HG03354 (cell line): ENCODE measurements around the gene CS.

Experiments used
- ATAC-seq: cut with Tn5 transposase; IDR thresholded peaks from one replicate; pipeline ENCODE4 v1.9.1; 2021; ENCODE audit warnings: mild to moderate bottlenecking; ENCODE audit not compliant: unreplicated experiment, poor library complexity, severe bottlenecking

The CS gene

DNA sequence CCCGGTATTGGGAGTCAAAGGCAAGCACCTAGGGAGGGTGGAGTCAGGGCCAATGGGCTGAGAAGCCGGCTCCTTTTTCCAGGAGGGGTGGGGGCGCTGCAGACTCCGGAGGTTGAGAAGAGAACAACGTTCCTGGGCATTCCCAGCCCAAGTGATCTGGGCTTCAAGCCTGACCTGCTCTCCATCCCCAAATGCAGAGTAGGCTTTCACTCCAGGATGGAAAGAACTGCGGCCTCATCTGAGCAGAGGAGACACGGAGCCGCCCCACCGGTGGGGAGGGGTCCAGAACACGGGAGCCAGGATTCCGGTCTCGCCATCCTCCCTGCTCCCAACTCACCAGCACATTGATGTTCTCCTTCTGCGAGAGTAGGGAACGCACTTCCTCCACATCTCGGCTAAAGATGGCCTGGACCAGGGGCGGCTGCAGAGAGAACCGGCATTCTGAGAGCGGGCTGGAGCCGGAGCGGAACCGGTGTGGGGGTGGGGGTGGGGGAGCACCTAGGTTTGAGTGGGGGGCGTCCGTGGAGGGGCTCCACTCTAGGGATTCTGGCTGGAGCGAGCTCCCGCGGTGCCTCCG lies 42.6 kb downstream of the CS start:
- no peak for ATAC-seq

DNA sequence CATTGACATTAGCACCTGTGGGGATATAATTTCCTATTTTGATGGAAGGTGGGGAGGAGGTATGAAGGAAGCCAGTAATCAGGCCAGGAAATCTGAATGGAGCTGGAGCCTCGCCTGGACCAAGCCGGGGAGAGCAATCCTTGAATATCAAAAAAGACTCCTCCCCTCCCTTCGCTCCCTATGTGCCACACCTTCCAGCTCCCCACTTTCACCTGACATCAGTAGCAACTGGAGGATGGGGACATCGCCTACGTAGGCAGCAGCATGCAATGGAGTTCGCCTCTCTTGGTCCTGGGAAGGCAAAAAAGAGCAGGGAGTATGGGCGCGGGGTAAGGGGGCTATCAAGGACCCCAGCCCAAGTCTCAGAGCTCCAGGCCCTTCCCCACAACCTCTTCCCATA lies 43.1 kb downstream of the CS start:
- no peak for ATAC-seq

DNA sequence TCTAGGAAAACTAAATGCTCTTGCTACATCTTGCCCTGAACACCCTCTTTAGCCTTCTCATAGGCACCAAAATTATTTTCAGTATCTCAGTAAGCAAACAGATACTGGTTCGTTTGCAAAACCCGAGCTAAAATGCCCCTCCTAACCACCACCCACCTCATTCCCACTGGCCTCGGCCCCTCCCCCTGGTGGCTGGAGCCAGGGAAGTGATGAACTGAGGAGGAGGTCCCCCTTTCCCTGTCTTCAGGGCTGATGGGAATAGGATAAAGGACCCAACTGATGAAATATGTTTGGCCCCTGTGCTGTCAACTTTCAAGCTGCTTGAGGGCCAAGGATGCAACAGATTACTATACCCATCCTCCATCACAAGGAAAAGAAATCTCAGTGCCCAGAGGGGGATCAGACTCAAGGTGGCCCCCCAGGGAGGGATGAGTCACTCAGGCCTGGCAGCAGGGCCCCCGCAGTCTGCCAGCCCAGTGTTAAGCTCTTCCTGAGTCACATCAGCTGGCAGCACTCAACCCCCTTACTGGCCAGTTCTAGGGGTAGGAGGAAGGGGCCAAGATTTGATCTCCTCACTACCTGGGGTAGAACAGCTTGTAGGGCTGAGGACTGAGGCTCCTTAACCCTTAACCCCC lies 43.7 kb downstream of the CS start:
- ATAC-seq: no peak

DNA sequence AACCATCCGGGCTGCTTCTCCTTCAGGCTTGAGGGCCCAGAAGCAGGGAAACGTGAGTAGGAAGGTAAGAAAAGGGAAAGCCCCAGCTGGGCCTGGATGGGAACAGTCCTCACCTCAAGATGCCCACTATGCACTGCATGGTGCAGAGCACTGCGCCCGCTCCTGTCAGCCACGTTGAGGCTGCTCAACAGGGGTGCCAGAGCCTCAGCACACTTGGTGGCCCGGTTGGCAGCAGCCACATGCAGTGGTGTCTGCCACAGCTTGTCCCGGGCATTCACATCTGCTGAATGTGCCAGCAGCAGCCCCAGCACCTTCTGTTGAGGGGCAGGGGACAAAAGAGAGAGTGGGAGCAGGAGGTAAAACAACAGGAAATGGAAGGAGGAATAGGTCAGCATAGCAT lies 44.5 kb downstream of the CS start:
- no peak for ATAC-seq

DNA sequence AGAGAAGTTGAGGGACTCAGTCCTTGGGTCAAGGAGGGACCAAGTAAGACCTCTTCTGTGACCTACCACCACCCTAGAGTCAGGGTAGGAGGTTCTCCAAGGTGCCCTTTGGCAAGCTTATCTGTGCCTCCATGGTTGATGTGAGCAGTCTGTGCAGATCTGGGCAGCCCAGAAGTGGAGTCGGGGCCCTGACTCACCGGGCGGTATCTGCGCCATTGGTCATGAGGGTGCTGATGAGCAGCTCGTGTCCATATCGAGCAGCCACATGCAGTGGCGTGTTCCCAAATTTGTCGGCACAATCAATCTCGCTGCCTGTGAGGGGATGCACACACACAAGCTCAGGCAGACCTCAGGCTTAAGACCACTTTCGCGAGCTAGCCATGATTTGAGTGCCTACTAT lies 47.0 kb downstream of the CS start:
- no peak for ATAC-seq

DNA sequence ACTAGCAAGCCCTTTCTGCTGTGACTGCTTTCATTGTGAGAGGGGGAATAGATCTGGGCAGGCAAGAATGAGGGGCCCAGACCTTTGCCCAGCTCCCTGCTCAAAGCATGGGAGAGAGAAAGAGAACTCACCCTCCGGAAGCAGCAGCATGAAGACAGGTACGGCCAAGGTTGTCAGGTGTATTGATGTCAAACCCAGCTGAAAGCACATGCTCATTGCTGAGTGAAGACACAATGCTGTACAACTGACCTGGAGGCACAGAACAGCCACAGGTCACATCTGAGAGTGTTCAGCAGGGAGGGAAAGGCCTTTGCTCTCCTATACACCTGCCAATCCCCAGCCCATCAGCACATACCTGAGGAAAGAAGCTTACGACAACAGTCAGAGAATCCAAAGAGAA lies 47.5 kb downstream of the CS start:
- ATAC-seq: no peak

DNA sequence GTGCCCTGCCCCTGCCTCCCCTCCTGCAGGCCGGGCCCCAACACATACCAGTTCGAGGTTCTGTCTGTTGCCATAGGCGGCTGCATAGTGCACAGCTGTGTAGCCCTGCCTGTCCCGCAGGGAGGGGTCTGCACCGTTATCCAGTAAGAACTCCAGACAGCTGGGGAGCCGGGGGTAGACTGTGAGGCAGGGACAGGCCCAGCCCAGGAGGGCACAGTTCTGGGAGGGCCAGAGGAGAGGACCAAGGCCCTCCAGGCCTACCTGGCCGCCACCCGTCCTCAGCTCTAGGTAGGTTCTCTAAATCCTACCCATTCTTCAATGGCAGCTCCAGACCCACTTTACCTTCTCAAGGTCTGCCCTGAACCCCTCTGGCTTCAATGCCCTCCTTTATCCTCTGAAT lies 51.4 kb downstream of the CS start:
- ATAC-seq: no peak

DNA sequence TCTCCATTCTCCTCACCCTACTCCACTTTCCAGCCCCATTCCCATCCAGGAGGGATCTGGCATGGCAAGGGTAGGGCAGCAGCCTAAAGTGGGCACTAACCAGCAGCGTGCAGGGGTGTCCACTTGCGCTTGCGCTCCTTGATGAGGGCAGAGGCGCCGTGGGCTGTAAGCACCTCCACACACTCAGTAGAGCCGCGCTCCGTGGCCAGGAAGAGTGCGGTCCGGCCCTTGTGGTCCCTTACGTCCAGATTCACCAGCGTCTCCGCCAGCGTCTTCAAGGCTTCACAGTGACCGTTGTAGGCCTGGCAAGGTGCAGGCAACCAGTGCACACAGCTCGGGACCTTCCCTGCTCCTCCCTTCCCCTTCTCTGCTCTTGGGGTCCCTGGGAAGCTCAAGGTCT lies 52.2 kb downstream of the CS start:
- no peak for ATAC-seq

DNA sequence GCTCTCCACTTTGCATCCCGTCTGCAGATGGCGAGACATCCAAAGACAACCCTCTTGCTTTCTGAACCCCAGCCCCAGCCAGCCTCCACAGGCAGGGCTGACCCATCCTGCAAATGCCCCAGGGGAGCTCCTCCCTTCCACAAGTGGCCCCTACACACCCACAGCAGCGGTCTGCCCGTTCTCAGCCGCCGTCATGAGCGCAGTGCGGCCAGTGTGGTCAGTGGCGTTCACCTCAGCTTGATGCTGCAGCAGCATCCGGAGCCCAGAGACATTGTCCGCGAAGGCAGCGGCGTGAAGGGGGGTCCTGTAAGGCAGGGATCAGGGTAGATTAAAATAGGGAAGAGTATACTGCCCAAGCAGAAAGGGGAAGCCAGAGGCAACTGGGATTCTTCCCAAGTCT lies 55.6 kb downstream of the CS start:
- no peak for ATAC-seq

DNA sequence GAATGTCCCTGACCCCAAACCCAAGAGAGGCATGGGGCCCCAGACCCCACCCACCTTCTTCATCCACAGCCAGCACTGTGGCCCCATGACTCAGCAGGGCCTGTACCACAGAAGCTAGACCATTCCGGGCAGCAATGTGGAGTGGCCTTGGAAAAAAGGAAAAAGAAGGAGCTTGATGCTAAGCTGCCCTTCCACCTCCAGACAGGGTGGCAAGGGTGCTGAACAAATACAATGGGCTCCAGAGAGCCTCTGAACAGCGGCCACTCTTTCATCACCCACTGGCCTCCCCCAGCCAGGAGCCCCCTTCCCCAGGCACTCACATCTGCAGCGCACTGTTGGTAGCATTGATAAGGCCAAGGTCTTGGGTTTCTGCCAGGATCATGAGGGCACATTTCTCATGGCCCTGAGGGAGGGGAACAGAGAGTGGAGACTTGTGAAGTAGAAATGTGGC lies 56.4 kb downstream of the CS start:
- ATAC-seq: no peak

DNA sequence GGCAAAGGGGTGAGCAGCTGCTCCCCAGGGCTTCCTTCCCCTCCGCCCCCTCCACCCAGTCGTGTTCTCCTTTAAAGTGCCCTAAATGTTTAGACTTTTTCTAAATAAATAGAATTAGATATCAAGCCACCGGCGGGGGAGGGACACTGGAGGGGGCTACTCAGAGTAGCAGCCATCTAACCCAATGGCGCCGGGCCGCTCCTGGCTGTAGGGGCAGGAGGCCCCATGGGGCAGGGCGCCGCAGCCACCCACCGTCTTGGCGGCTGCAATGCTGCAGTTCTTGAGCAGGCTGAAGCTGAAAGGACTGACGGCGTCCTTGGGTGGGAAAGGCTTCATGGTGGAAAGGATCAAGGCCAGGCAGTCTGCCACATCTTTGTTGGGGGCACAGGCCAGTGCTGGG lies 57.1 kb downstream of the CS start:
- no peak for ATAC-seq

DNA sequence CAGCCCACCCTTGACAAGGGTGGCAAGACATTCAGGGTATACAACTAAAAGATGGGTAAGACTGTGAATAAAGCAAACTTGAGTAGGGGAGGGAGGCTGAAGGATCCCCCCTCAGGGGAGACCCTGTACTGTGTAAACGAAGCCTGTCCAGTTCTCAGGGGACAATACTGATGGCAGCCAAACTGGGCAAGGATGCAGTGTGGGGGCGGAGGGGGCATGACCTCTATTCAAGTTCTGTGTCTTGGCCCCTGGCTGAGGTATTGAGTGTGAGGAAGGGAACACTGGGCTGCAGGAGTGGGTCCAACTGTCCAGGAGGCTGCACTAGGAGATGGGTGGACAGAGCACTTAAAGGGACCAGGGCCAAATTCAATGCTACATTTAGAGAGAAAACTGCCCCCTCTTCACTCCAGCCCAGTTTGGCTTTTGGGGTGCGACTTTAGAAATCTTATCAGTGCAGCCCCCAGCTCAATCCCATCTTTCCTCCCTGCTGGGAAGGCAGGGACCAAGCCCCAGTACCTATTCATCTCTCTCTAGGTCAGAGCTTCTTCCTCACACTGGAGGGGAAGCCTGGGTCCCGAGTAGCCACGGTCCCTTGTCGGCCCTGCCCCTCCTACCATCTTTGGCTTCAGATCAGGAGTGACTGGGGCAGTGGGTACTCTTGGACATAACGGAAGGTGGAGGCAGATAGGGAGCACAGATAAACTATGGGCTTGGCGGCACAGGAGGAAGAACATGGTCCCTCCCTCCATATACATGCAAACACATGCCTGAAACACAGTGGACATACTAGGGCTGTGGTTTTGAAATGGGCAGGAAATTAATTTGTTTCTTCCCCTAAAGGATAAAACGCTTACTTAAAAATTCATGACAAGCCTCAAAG lies 58.5 kb downstream of the CS start:
- no peak for ATAC-seq

DNA sequence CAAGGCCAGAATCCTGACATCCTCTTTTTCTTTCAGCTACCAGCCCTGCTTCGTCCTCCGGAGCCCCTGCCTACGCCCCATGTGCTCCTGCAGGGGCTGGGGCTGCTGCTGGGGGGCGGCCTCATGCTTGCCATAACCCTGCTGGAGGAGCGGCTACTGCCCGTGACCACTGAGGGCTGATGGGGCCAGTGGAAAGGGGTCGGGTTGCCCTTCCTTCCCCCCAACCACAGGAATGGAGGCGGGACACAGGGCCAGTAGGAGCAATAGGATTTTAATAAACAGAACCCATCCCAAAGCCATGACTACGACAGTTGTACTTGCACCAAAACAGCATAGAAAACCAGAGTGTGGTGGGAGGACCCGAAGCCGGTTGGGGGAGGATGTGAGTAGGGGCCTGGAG lies 62.6 kb downstream of the CS start:
- no peak for ATAC-seq

DNA sequence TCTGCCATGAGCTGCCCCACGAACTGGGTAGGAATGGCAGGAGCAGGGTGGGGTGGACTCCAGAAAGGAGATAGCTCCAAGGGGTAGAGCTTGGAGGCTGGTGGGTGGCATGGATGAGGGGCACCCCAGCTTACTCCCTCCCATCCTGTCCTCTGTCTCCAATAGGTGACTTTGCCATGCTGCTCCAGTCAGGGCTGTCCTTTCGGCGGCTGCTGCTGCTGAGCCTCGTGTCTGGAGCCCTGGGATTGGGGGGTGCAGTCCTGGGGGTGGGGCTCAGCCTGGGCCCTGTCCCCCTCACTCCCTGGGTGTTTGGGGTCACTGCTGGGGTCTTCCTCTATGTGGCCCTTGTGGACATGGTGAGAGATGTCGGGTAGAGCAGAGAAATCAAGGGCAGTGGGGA lies 63.1 kb downstream of the CS start:
- ATAC-seq: no peak

DNA sequence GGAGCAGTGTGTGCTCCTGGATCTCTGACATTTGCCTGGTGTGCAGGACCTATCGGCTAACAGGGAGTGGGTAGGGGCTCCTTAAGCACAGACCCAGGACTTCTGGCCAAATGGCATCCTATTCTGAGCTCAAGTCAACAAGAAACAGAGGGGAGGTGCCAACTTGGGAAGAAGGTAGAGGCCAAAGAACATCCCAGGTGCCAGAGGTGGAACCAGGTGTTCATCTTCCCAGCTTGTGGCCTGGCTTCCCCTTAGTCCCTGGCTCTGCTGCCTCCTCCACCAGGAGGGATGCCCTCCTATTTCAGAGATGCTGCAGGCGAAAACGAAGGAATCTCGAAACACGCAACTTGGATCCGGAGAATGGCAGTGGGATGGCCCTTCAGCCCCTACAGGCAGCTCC lies 64.0 kb downstream of the CS start:
- no peak for ATAC-seq

DNA sequence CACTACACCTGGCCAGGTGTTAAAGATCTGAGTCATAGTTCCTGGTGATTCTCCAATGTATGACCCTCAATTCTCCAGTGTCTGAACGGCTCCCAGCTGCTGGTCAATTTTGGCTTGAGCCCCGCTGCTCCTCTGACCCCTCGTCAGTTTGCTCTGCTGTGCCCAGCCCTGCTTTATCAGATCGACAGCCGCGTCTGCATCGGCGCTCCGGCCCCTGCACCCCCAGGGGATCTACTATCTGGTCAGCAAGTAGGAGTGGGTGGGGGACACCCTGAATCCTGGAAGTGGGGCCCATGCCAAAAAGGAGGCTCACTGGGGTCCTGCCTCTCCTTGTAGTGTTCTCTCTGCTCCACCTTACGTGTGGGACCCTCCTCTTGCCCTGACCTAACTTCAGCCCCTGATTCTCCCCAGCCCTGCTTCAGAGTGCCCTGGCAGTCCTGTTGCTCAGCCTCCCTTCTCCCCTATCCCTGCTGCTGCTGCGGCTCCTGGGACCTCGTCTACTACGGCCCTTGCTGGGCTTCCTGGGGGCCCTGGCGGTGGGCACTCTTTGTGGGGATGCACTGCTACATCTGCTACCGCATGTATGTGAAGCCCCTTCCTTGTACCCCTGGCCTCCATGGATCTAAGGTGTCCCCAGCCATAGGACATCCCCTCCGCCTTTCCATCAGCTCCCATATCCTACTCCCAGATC lies 65.2 kb downstream of the CS start:
- no peak for ATAC-seq

DNA sequence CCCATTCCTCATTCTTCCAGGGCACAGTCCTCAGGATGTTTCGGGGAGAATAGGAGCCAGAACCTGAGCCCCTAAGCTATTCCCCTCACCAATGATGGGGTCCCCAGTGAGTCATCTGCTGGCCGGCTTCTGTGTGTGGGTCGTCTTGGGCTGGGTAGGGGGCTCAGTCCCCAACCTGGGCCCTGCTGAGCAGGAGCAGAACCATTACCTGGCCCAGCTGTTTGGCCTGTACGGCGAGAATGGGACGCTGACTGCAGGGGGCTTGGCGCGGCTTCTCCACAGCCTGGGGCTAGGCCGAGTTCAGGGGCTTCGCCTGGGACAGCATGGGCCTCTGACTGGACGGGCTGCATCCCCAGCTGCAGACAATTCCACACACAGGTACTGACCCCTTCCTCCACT lies 68.9 kb downstream of the CS start:
- no peak for ATAC-seq

DNA sequence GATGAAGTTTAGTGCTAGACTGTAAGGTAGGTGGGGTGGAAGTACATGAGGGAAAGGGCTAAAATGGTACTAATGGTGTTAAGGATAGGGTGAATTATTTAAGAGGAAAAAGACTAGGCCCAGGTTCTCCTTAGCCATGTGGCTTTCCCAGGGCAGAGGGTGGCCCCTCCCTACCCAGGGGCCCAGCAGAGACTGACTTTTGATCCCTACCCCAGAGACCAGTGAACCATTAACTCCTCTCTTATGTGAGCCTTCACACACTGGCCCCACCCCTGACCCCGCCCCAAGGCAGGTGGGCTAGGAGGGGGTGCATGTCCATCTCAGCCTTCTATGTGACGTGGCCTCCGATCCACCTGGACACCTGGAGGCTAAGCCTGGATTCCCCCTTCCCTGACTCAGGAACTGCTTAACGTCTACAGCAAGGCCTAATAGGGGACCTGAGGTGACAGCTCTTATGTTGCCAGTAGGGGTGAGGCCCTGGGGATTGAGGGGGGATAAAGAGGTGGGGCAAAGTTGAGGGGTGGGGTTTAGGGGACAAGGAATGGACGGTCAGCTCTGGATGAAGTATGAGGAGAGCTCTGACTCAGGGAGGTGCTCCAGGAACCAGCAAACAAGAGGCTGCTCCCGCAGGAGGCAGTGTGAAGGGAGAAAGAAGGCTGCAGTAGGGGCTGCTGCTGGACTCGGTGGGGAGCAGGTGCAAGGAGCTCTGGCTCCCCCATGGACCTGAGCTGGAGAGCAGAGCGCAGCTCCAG lies 69.5 kb downstream of the CS start:
- ATAC-seq: no peak

DNA sequence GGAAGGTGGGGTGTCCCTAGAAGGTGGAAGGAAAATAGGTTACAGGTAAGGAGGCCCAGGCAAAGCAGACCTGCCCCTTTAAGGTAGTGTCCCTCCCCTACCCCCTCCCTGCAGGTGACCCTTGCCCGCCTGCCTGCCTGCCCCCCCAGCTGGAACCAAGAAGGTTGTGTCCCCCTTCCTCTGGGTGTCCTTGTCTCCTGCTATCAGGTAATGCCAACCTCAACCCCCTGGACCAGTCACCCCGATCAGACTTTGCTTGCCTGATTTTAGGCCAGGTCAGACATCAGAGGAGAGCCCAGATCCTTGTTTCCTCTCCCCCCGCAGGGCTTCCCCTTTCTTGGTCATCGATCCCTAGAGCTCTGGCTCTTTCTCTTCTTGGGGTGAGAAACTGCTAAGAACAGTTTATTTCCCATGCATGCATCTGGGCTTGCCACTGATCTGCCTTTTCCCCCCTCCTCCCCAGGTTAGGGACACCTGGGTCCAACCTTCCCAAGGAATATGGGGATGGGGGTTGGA lies 70.2 kb downstream of the CS start, which contains the start of gene SLC39A5:
Gene SLC39A5 (plus strand): TSS at position 136 of the 516 bp plus-strand sequence. CDS start 1,224 bp downstream, outside the sequence.
- ATAC-seq: no peak

DNA sequence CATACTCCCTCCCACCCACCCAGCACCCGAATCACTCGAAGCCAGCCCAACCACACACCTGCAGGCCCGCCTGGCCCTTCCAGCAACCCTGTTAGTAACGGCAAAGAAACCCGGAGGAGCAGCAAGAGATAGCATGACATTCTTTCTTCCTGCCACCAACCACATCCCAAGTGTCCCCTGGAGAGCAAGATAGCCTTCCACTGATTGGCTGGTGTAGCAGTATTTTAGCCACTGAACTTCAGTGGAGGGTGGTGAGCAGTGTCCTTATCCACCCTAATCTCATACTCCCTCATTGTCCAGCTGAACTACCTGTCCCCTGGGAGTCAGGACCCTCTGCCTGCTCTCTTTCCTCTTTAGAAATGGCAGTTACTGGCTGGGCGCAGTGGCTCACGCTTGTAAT lies 71.0 kb downstream of the CS start:
- ATAC-seq: no peak
